Effector CD4-positive, alpha-beta T cell (primary cell): ENCODE measurements around the gene IL23R.
"Not testable (repeated sequence)": the region's sequence is repeated elsewhere in the genome, so short reads cannot be mapped to it uniquely, and the experiment has no call there.

ENCODE experiments used
- DNase-seq: peaks from one replicate; pipeline ENCODE4 v3.0.0-alpha.2; 2020

IL23R gene

GRCh38 chr1:67200755-67201154, 34.5 kb downstream of the IL23R start:
- no peak for DNase-seq

GRCh38 chr1:67201891-67202290, 35.6 kb downstream of the IL23R start:
- DNase-seq: no peak

- DNase-seq: no peak
These were observed 38.2 kb downstream of the IL23R start for GRCh38 chr1:67204298-67204980.

GRCh38 chr1:67207398-67207797, 41.1 kb downstream of the IL23R start:
- not testable (repeated sequence) for DNase-seq

- no peak for DNase-seq
These were observed 42.0 kb downstream of the IL23R start for GRCh38 chr1:67208217-67208616.

GRCh38 chr1:67209521-67209920, 43.3 kb downstream of the IL23R start:
- no peak for DNase-seq

GRCh38 chr1:67211589-67212563, 45.6 kb downstream of the IL23R start:
- DNase-seq: peak; percentile 33

- DNase-seq: no peak
These were observed 46.9 kb downstream of the IL23R start for GRCh38 chr1:67213164-67213563.

- no peak for DNase-seq
These were observed 47.7 kb downstream of the IL23R start for GRCh38 chr1:67213948-67214347.

GRCh38 chr1:67214420-67215174, 48.3 kb downstream of the IL23R start:
- peak; percentile 14 for DNase-seq

GRCh38 chr1:67216401-67216800, 50.1 kb downstream of the IL23R start:
- no peak for DNase-seq

GRCh38 chr1:67217417-67217816, 51.2 kb downstream of the IL23R start:
- DNase-seq: no peak

GRCh38 chr1:67217938-67218337, 51.7 kb downstream of the IL23R start:
- no peak for DNase-seq

GRCh38 chr1:67224856-67225255, 58.6 kb downstream of the IL23R start:
- DNase-seq: no peak

GRCh38 chr1:67226688-67227087, 60.4 kb downstream of the IL23R start:
- no peak for DNase-seq

GRCh38 chr1:67227196-67227595, 60.9 kb downstream of the IL23R start:
- no peak for DNase-seq

GRCh38 chr1:67228791-67229190, 62.5 kb downstream of the IL23R start:
- DNase-seq: no peak

GRCh38 chr1:67230539-67230938, 64.3 kb downstream of the IL23R start:
- DNase-seq: no peak

- DNase-seq: no peak
These were observed 70.0 kb downstream of the IL23R start for GRCh38 chr1:67236277-67236676.

- DNase-seq: no peak
These were observed 73.5 kb downstream of the IL23R start for GRCh38 chr1:67239738-67240137.

- DNase-seq: no peak
These were observed 75.0 kb downstream of the IL23R start for GRCh38 chr1:67241200-67241746.

- no peak for DNase-seq
These were observed 75.8 kb downstream of the IL23R start for GRCh38 chr1:67242016-67242415.
